GM18505 (cell line): Measurements from ENCODE around the gene WDR45B.

Experiments used
- ATAC-seq: cut with Tn5 transposase; IDR thresholded peaks from one replicate; pipeline ENCODE4 v1.9.1; 2021; ENCODE audit not compliant: unreplicated experiment
- POLR2A ChIP-seq: IDR thresholded peaks from 4 replicates; pipeline ENCODE4 v1.6.1; 2011; ENCODE audit warnings: borderline replicate concordance; ENCODE audit not compliant: insufficient read depth, insufficient read length; ENCODE audit errors: extremely low read depth

WDR45B gene

DNA sequence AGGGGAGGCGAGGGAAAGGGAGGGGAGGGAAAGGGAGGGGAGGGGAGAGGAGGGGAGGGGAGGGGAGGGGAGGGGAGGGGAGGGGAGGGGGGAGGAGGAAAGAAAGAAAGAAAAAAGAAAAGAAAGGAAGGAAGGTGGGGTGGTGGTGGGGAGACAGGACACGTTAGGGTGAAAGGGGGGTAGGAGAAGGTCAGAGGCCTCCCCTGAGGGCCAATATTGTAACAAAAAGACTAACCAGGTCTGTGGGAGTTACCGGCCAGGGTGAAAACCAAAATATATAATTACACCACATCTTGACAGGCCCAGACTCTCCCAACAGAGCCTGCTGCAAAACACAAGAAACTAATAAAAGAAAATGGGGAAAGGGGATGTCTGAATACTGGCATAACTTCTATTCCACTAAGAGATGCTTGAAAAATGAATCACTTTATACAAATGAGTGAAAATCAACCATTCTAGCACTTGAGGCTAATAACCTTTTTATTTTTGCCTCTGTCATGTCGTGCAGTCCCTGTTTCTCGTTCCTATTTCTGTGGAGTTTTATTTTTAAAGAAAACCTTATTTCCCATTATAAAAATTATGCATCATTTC lies 10.0 kb downstream of the WDR45B start:
- ATAC-seq: no peak
- TF ChIP-seq POLR2A: no peak

GRCh38 chr17:82636626-82637598 lies 11.3 kb downstream of the WDR45B start:
- no peak for ATAC-seq
- no peak for TF ChIP-seq POLR2A

DNA sequence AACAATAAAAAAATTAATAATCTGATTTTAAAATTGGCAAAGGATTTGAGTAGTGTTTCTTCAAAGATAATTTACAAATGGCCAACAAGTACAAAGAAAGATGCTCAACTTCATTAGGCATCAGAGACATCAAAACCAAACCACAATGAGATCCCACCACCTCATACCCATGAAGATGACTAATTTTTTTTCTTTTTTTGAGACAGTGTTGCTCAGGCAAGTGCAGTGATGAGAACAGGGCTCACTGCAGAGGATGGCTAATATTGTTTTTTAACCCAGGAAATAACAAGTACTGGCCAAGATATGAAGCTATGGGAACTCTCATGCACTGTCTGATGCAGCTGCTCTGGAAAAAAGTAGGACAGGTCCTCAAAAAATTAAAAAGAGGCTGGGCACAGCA lies 14.9 kb downstream of the WDR45B start:
- TF ChIP-seq POLR2A: no peak
- no peak for ATAC-seq

GRCh38 chr17:82632451-82632850 lies 15.8 kb downstream of the WDR45B start:
- ATAC-seq: no peak
- no peak for TF ChIP-seq POLR2A

DNA sequence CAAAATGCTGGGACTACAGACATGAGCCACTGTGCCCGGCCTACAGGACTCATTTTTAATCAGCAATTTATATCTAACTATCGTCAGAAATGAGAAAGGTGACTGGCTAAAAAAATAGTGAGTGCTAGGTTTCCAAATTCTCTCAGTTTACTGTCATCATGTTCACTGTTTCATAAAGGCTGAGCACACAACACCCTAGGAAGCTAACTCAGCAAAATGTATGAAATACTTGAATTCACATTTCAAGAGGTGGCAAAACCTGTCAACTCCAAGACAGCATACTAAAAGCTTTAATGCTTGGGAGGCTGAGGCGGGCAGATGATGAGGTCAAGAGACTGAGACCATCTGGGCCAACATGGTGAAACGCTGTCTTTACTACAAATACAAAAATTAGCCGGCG lies 16.7 kb downstream of the WDR45B start:
- ATAC-seq: no peak
- no peak for TF ChIP-seq POLR2A

GRCh38 chr17:82630212-82630611 lies 18.0 kb downstream of the WDR45B start:
- ATAC-seq: no peak
- no peak for TF ChIP-seq POLR2A

DNA sequence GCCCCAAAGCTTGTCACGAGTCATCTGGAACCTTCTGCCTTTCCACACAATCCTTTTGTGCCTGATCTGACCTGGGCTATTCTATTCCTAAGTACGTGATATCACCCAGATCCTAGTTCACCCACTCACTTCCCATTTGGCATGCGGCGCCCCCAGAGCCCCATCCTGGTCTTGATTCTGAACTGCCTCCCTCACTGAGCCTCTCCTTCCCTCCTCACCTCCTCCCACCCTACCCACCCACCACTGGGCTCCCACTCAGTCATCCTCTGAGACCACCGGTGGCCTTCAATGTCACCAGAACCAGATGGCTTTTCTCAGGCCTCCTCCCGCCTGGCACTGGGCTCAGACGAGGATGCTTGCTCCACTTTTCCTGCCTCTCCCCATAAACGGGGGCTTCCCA lies 18.5 kb downstream of the WDR45B start:
- ATAC-seq: no peak
- no peak for TF ChIP-seq POLR2A

DNA sequence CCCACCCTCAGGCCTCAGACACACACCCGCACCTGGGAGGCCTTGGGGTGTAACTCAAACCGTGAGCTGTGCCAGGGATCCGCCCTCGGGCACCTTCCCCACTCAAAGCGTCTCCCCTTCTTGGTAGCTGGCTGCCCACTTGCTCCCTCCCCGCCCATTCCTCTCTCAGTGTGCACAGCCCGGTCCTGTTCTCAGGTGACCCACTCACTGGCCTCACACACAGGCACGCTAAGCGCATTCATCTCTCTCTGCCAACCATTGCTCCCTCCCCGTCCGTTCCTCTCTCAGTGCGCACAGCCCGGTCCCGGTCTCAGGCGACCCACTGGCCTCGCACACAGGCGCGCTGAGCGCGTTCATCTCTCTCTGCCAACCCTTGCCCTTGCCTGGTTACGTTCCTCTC lies 20.8 kb downstream of the WDR45B start:
- no peak for ATAC-seq

GRCh38 chr17:82623707-82624106 lies 24.5 kb downstream of the WDR45B start:
- no peak for ATAC-seq
- TF ChIP-seq POLR2A: no peak

More for the DNA sequence above, 20.8 kb downstream of the WDR45B start:
- TF ChIP-seq POLR2A: no peak

DNA sequence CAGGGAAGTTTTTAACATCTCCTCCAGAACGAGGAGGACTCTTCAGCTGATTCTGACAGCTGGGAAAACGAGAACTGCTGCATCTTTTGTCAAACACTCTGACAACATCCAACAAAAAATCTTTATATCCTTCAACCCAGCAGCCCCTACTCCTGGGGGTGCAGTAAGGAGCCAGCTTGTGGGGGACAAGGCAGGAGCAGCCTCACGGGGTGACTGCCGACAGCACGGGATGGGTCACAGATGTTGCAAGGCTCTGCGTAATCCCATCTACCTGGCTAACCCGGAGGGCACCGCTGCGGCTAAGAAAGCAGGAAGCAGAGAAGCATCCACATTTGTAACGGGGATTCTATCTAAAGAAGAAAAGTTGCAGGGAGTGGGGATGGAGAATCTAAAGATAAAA lies 28.6 kb downstream of the WDR45B start:
- no peak for ATAC-seq
- no peak for TF ChIP-seq POLR2A

DNA sequence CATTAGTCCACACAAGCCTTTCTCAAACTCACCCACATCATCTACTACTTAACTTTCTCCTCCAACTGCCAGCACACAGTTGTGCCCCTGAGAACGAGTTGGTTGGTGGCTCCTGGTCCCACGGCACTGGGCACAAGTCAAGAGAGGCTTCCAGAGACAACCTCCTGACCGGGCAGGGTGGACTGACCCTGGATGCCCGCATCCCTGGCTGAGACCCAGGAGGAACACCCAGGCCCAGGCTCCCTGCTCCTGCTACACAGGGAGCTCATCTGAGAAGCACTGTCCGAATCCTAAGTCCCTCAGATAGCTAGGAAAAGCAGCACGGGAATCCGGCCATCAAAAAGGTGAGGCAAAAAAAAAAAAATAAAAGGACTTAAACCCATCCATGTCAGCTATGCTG lies 29.0 kb downstream of the WDR45B start:
- no peak for TF ChIP-seq POLR2A

GRCh38 chr17:82616021-82616711 lies 32.1 kb downstream of the WDR45B start:
- no peak for ATAC-seq
- TF ChIP-seq POLR2A: no peak

More for the DNA sequence above, 29.0 kb downstream of the WDR45B start:
- ATAC-seq: no peak
